HEK293T (cell line): ENCODE results near the gene GRAMD4.

Source experiments
- ARNT ChIP-seq: fragments of 450-650 bp; IDR thresholded peaks from 2 replicates; pipeline ENCODE4 v1.6.1; 2017; ENCODE audit warnings: mild to moderate bottlenecking
- BHLHE40 ChIP-seq: fragments of 450-650 bp; IDR thresholded peaks from 2 replicates; pipeline ENCODE4 v1.6.1; 2016; ENCODE audit warnings: mild to moderate bottlenecking, moderate library complexity, borderline replicate concordance
- CTBP1 ChIP-seq: fragments of 450-650 bp; IDR thresholded peaks from 2 replicates; pipeline ENCODE4 v1.6.1; 2016; ENCODE audit warnings: borderline replicate concordance
- ELF4 ChIP-seq: fragments of 450-650 bp; IDR thresholded peaks from 2 replicates; pipeline ENCODE4 v1.6.1; 2017; ENCODE audit warnings: antibody characterized with exemption
- FOXK2 ChIP-seq: fragments of 450-650 bp; IDR thresholded peaks from 2 replicates; pipeline ENCODE4 v1.6.1; 2016; ENCODE audit warnings: mild to moderate bottlenecking
- FOXM1 ChIP-seq: fragments of 450-650 bp; IDR thresholded peaks from 2 replicates; pipeline ENCODE4 v1.6.1; 2017; ENCODE audit warnings: mild to moderate bottlenecking, borderline replicate concordance
- HDGF ChIP-seq: fragments of 450-650 bp; IDR thresholded peaks from 2 replicates; pipeline ENCODE4 v1.6.1; 2017; ENCODE audit warnings: antibody characterized with exemption, borderline replicate concordance
- LEF1 ChIP-seq: fragments of 450-650 bp; IDR thresholded peaks from 2 replicates; pipeline ENCODE4 v1.6.1; 2017; ENCODE audit warnings: mild to moderate bottlenecking, borderline replicate concordance
- NFRKB ChIP-seq: fragments of 450-650 bp; IDR thresholded peaks from 2 replicates; pipeline ENCODE4 v1.6.1; 2016; ENCODE audit warnings: mild to moderate bottlenecking, moderate library complexity
- SP1 ChIP-seq: fragments of 450-650 bp; IDR thresholded peaks from 2 replicates; pipeline ENCODE4 v1.6.1; 2017
- SUZ12 ChIP-seq: fragments of 450-650 bp; IDR thresholded peaks from 2 replicates; pipeline ENCODE4 v1.6.1; 2016; ENCODE audit warnings: mild to moderate bottlenecking
- TARDBP ChIP-seq: fragments of 450-650 bp; IDR thresholded peaks from 2 replicates; pipeline ENCODE4 v1.6.1; 2016
- ZNF384 ChIP-seq: fragments of 450-650 bp; IDR thresholded peaks from 2 replicates; pipeline ENCODE4 v1.6.1; 2016
- TF ChIP-seq, protein P1 (sequence below): fragments of 450-650 bp; IDR thresholded peaks from 2 replicates; pipeline ENCODE4 v1.6.1; 2016

DNA sequence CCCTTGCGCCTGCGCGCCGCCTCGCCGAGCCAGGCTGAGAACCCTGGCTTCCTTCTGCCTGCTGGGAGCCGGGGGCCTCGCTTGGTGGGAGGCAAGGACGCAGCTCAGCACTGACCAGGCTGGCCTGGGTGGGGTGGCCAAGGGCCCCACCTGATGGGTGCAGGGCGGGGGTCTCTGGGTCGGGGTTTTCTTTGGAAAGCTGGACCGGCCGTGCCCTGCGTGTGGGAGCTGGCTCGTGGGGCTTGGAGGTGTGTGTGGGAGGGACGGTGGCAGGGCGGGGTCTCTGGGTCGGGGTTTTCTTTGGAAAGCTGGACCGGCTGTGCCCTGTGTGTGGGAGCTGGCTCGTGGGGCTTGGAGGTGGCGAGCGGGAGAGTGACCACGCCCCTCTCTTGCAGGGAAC lies 6.2 kb downstream of the GRAMD4 start:
- no peak for TF ChIP-seq ELF4
- TF ChIP-seq FOXK2: no peak
- no peak for TF ChIP-seq NFRKB
- TF ChIP-seq LEF1: no peak
- TF ChIP-seq HDGF: no peak
- no peak for TF ChIP-seq BHLHE40
- TF ChIP-seq FOXM1: no peak
- TF ChIP-seq ZNF384: no peak
- no peak for TF ChIP-seq SP1
- no peak for TF ChIP-seq TARDBP
- TF ChIP-seq, protein P1, sequence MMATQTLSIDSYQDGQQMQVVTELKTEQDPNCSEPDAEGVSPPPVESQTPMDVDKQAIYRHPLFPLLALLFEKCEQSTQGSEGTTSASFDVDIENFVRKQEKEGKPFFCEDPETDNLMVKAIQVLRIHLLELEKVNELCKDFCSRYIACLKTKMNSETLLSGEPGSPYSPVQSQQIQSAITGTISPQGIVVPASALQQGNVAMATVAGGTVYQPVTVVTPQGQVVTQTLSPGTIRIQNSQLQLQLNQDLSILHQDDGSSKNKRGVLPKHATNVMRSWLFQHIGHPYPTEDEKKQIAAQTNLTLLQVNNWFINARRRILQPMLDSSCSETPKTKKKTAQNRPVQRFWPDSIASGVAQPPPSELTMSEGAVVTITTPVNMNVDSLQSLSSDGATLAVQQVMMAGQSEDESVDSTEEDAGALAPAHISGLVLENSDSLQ: no peak
- TF ChIP-seq CTBP1: no peak
- TF ChIP-seq ARNT: no peak
- no peak for TF ChIP-seq SUZ12
